ENCODE results near the gene NUP214.
"Not testable (repeated sequence)": the region's sequence is repeated elsewhere in the genome, so short reads cannot be mapped to it uniquely, and the experiment has no call there.

GRCh38 chr9:131211920-131212319, 86.5 kb downstream of the NUP214 start:
- not testable (repeated sequence) for TF ChIP-seq CTCF (IDR thresholded peaks at IDR 0.05); POLR2AphosphoS5 (IDR thresholded peaks at IDR 0.05; ENCODE audit: low read depth, low read length); MXI1 (IDR thresholded peaks at IDR 0.05; ENCODE audit: low read depth, low read length); RCOR1 (IDR thresholded peaks at IDR 0.05; ENCODE audit: low read length); FOSL2 (IDR thresholded peaks at IDR 0.05; ENCODE audit: borderline replicate concordance, low read depth); REST (IDR thresholded peaks at IDR 0.05; ENCODE audit: low read depth, low read length); EZH2phosphoT487 (IDR thresholded peaks at IDR 0.05; ENCODE audit: borderline replicate concordance, low read depth); NFIC (IDR thresholded peaks at IDR 0.05; ENCODE audit: borderline replicate concordance); USF2 (IDR thresholded peaks at IDR 0.05; ENCODE audit: borderline replicate concordance, low read depth, low read length); SMC3 (IDR thresholded peaks at IDR 0.05; ENCODE audit: low read depth, low read length); CHD2 (IDR thresholded peaks at IDR 0.05; ENCODE audit: low read length, partially characterized antibody); EP300 (IDR thresholded peaks at IDR 0.05; ENCODE audit: borderline replicate concordance in 1 of 2, low read depth in 1 of 2, low read length in 1 of 2); ELF1 (IDR thresholded peaks at IDR 0.05)
- TF ChIP-seq, protein P1, sequence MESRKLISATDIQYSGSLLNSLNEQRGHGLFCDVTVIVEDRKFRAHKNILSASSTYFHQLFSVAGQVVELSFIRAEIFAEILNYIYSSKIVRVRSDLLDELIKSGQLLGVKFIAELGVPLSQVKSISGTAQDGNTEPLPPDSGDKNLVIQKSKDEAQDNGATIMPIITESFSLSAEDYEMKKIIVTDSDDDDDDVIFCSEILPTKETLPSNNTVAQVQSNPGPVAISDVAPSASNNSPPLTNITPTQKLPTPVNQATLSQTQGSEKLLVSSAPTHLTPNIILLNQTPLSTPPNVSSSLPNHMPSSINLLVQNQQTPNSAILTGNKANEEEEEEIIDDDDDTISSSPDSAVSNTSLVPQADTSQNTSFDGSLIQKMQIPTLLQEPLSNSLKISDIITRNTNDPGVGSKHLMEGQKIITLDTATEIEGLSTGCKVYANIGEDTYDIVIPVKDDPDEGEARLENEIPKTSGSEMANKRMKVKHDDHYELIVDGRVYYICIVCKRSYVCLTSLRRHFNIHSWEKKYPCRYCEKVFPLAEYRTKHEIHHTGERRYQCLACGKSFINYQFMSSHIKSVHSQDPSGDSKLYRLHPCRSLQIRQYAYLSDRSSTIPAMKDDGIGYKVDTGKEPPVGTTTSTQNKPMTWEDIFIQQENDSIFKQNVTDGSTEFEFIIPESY (IDR thresholded peaks at IDR 0.05; ENCODE audit: borderline replicate concordance, low read depth): not testable (repeated sequence)

Measured in SK-N-SH (cell line).